Right lobe of liver (tissue), 6 donors: ENCODE results near the gene PISD. TPM values are rescaled to one million over a fixed set of nuclear protein-coding genes. Genes with fewer than 3 reads are reported as not detected.

Source experiments
- ATAC-seq, 4 donors: fragments of 200-7000 bp; cut with Tn5 transposase; one replicate each; pipeline ENCODE4 v1.9.1; 2020; ENCODE audit warnings: mild to moderate bottlenecking in 4 of 4, moderate library complexity in 4 of 4
- DNase-seq, 3 donors: peaks; one replicate each; pipeline ENCODE4 v3.0.0-alpha.2; 2020
- H3K27ac ChIP-seq, 3 donors: fragments of 200-600 bp; one replicate each; pipeline ENCODE4 v1.8.0; 2022
- H3K27me3 ChIP-seq, 2 donors: fragments of 200-600 bp; one replicate each; pipeline ENCODE4 v1.8.0; 2022
- H3K36me3 ChIP-seq, 4 donors: fragments of 200-600 bp; sonication (generic) in 1 of 4; one replicate each; pipeline versions ENCODE4 v1.5.1 to v1.8.0; 2017 to 2022; ENCODE audit warnings: control low read depth in 1 of 4
- H3K4me1 ChIP-seq, 4 donors: fragments of 200-600 bp; sonication (generic) in 1 of 4; one replicate each; pipeline versions ENCODE4 v1.5.1 to v1.8.0; 2017 to 2022; ENCODE audit warnings: control low read depth in 1 of 4
- H3K4me3 ChIP-seq, 3 donors: fragments of 200-600 bp; one replicate each; pipeline ENCODE4 v1.8.0; 2022
- H3K9me3 ChIP-seq, 4 donors: fragments of 200-600 bp; sonication (generic) in 1 of 4; one replicate each; pipeline versions ENCODE4 v1.5.1 to v1.8.0; 2017 to 2022; ENCODE audit warnings: control low read depth in 1 of 4
- POLR2A ChIP-seq: fragments of 450-650 bp; IDR thresholded peaks from one replicate; pipeline ENCODE4 v1.6.1; 2017; ENCODE audit warnings: antibody characterized with exemption, mild to moderate bottlenecking
- WGBS: methylation state at CpG from one replicate; pipeline ENCODE4 v1.1.6; 2018; ENCODE audit warnings: low coverage, low lambda C conversion rate; ENCODE audit not compliant: insufficient coverage; ENCODE audit errors: missing lambda C conversion rate; 5-methylcytosine and 5-hydroxymethylcytosine counted together
- intact Hi-C, 2 donors: fragments of 100-400 bp; cut with DNase I; formaldehyde crosslinking; loops; one replicate each; pipeline versions ENCODE4 v1.11.2 to v1.14.1; 2022
- total RNA-seq, 6 experiments: library from RNA; depleted of rRNA in 2 of 6; stranded (reverse); fragments of >200 nt in 2 of 6; fragmentation: NEBNext Ultra II Directional in 3 of 6; extraction: Animal tissue kit (Norgen Biotek cat#: 25700) in 3 of 6; gene quantifications; one replicate each; pipeline versions ENCODE4 v1.1.0 to v1.2.4, GENCODE V29; 2016 to 2023
- TF ChIP-seq, protein P1 (sequence below), 4 donors: fragments of 200-600 bp in 3 of 4; fragments of 450-650 bp in 1 of 4; IDR thresholded peaks; one replicate each; pipeline versions ENCODE4 v1.5.1 to v1.8.0; 2016 to 2022; ENCODE audit warnings: antibody characterized with exemption in 4 of 4, mild to moderate bottlenecking in 2 of 4
- donor health status: DM: no; HTN: yes; CAD: no.
- donor health status: DM: no; HTN: no; CAD: no.
- donor health status: DM: no; HTN: no; CAD: no.
- donor health status: DM: no; HTN: yes; CAD: no.
- donor health status: DM: no; HTN: yes; CAD: no.

Gene PISD
- total RNA-seq, 6 experiments from 2014 or later = 15.5 to 22.9 (median 18.1) TPM

GRCh38 chr22:31626427-31627150 is 35.4 kb downstream of the PISD start:
- Histone ChIP-seq H3K27me3 (no peaks in the 10 kb centered on the region), H3K36me3 (peaks cover 0 to 3% (median 0%) of the 10 kb centered on the region in 4 donors), H3K27ac (peak overlapping the region in 1 of 3 donors; percentile 27), H3K9me3 (no peaks in the 10 kb centered on the region), H3K4me3 (no peak overlapping the region), H3K4me1 (peaks cover 0 to 25% (median 2%) of the 10 kb centered on the region in 4 donors)
- intact Hi-C loops = loop anchor here in 1 of 2 donors (10.0 kb wide), 1 partner anchor 62 kb away; no protein-coding TSS in a partner anchor
- TF ChIP-seq POLR2A = no peak
- TF ChIP-seq, protein P1, sequence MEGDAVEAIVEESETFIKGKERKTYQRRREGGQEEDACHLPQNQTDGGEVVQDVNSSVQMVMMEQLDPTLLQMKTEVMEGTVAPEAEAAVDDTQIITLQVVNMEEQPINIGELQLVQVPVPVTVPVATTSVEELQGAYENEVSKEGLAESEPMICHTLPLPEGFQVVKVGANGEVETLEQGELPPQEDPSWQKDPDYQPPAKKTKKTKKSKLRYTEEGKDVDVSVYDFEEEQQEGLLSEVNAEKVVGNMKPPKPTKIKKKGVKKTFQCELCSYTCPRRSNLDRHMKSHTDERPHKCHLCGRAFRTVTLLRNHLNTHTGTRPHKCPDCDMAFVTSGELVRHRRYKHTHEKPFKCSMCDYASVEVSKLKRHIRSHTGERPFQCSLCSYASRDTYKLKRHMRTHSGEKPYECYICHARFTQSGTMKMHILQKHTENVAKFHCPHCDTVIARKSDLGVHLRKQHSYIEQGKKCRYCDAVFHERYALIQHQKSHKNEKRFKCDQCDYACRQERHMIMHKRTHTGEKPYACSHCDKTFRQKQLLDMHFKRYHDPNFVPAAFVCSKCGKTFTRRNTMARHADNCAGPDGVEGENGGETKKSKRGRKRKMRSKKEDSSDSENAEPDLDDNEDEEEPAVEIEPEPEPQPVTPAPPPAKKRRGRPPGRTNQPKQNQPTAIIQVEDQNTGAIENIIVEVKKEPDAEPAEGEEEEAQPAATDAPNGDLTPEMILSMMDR (IDR thresholded peaks at IDR 0.05) = no peak
- ATAC-seq (no peak), DNase-seq (no peak)
- WGBS = 63% methylated on average over 5 of the region's 15 CpGs

DNA sequence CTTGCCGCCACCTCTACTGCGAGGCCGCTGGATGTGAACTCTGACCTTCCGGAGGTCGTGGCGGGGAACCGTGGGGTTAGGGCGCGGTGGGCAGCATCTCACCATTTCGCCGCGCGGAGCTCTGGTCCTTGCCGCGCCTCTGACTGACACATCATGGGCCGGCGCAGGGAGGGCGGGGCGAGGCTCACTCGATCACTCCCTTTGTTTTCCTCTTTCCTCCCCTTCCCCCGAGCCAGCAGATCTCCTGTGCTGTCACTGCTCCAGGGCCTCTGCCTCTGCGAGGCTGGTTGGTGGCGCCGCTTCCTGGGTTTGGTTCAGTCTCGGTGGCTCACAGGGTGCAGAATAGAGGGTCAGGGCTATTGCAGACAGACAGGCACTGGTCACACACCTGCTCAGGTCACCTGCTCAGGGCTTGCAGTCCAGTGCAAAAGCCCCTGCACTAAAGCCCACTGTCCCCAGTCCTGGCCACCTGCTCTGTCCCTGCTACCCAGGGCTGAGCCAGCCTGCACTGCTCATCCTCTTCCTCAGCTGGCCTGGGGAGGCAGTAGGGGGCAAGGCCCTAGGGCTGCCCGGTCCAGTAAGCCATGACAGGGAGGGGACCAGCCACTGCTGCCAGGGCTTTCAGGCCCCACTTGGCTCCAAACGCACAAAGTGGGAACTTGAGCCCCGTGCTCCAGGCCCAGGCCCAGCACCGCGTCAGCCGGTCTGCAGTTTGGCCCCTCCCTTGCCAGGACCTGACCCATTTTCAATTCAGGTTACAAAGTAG is 36.2 kb downstream of the PISD start:
- TF ChIP-seq POLR2A = no peak
- TF ChIP-seq, protein P1 (IDR thresholded peaks at IDR 0.05) = no peak
- Histone ChIP-seq H3K9me3 (no peaks in the 10 kb centered on the region), H3K4me3 (no peak overlapping the region), H3K27me3 (no peaks in the 10 kb centered on the region), H3K27ac (peak overlapping the region in 1 of 3 donors; percentile 27), H3K36me3 (peaks cover 0 to 10% (median under 1%) of the 10 kb centered on the region in 4 donors), H3K4me1 (peaks cover 0 to 25% (median 2%) of the 10 kb centered on the region in 4 donors)
- intact Hi-C loops = loop anchor here in 1 of 2 donors (10.0 kb wide), 1 partner anchor 61 kb away; no protein-coding TSS in a partner anchor
- ATAC-seq (peak in 3 of 4 donors; percentile 14 to 28 (median 16)), DNase-seq (no peak)
- WGBS = 61% methylated on average over 18 of the region's 31 CpGs

DNA sequence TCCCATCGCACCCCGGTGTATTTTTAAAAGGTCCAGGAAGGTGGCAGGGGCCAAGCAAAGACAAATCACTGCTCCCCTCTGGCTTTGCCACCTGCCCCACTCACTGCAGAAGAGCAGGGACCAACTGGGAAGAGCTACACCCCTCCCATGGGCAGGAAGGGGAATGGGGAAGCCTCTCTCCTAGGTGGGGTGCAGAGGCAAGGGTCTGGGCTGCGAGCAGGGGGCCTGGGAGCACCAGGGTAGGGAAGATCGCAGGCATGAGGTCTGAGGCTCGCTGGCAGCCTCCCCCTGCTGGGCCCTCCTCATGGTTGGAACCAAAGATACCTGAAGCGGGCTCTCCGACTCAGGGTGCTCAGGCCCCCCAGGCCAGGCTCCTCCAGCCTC is 36.8 kb downstream of the PISD start:
- TF ChIP-seq POLR2A = no peak
- TF ChIP-seq, protein P1 (IDR thresholded peaks at IDR 0.05) = no peak
- Histone ChIP-seq H3K27me3 (no peaks in the 10 kb centered on the region), H3K36me3 (peaks cover 0 to 16% (median 3%) of the 10 kb centered on the region in 4 donors), H3K9me3 (no peaks in the 10 kb centered on the region), H3K27ac (no peak overlapping the region), H3K4me3 (no peak overlapping the region), H3K4me1 (peaks cover 0 to 22% (median 2%) of the 10 kb centered on the region in 4 donors)
- DNase-seq (no peak), ATAC-seq (no peak)
- WGBS = no CpG with 5 or more reads among the region's 7 CpGs
- intact Hi-C loops = loop anchor here in 1 of 2 donors (10.0 kb wide), 1 partner anchor 60 kb away; no protein-coding TSS in a partner anchor

DNA sequence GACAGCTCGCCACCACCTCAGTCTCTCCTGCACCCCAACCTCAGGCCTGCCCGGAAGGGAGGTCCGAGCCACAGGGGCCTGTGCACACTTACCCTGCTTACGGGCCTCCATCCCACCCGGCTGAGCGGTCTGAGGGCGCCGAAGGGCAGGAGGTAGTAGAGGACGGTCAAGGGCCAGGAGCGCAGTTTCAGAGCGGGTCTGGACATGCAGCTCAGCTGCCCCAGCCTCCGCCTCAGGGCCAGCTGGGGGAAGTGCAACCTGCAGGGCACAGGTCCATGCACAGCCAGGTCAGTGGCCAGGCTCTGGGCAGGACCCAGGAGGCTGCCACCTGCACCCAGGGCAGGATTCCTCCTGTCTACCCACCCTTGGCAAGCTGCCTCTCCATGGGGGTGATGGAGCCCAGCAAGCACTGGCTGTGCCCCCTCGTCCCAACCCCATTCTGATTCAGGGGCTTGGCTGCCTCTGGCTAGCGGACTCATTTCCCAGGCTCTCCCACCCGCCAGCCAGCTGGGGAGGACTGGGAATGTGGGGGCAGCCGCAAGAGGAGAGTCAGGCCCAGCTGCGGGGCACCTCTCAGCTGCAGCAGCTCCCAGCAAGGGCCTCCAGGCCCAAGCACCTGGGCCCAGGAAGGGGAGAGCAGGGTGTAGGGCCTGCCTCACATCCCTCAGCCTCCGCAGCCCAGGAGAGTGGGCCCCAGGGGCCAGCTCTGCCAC is 38.3 kb downstream of the PISD start:
- TF ChIP-seq POLR2A = no peak
- TF ChIP-seq, protein P1 (IDR thresholded peaks at IDR 0.05) = no peak

More for the DNA sequence above, 38.3 kb downstream of the PISD start:
- no peak overlapping the region for H3K4me3 ChIP-seq
- H3K27ac ChIP-seq = no peak overlapping the region
- ATAC-seq (peak in 1 of 4 donors; percentile 2), DNase-seq (no peak)
- no peaks in the 10 kb centered on the region for H3K9me3 ChIP-seq
- 83% methylated on average over 3 of the region's 18 CpGs for WGBS
- peaks cover 0 to 31% (median 7%) of the 10 kb centered on the region in 4 donors for H3K36me3 ChIP-seq
- no peaks in the 10 kb centered on the region for H3K27me3 ChIP-seq
- H3K4me1 ChIP-seq = peaks cover 0 to 16% (median 2%) of the 10 kb centered on the region in 4 donors
- intact Hi-C loops = loop anchor here in 1 of 2 donors (10.0 kb wide), 1 partner anchor 59 kb away; no protein-coding TSS in a partner anchor
